Stimulated activated naive B cell treated with anti-CD40 and anti-IgM and Interleukin-4, amounts not matched to agents 10 μg/mL and 1 μg/mL and 100 μg/mL, for 72 hours (primary cell): ENCODE measurements around the gene KRAS.
"Not testable (repeated sequence)": the region's sequence is repeated elsewhere in the genome, so short reads cannot be mapped to it uniquely, and the experiment has no call there.

Experiments
- ATAC-seq, 2 donors: fragments of 150-1000 bp; cut with Tn5 transposase; replicated peaks; 2 replicates each; pipeline ENCODE4 v1.10.0; 2021; ENCODE audit warnings: moderate library complexity in 1 of 2
- DNase-seq: peaks from one replicate; pipeline ENCODE4 v3.0.0; 2021
- H3K27ac Mint-ChIP-seq: one replicate; pipeline ENCODE4 v1.8.0; 2022; ENCODE audit warnings: mild to moderate bottlenecking, mixed read lengths
- H3K27me3 Mint-ChIP-seq, 2 donors: one replicate each; pipeline ENCODE4 v1.8.0; 2022; ENCODE audit warnings: mixed read lengths in 2 of 2
- H3K36me3 Mint-ChIP-seq, 2 donors: one replicate each; pipeline ENCODE4 v1.8.0; 2022; ENCODE audit warnings: mixed read lengths in 2 of 2, mild to moderate bottlenecking in 1 of 2
- H3K4me1 Mint-ChIP-seq, 2 donors: one replicate each; pipeline ENCODE4 v1.8.0; 2022; ENCODE audit warnings: mixed read lengths in 2 of 2, mild to moderate bottlenecking in 1 of 2
- H3K4me3 Mint-ChIP-seq, 2 donors: one replicate each; pipeline ENCODE4 v1.8.0; 2022; ENCODE audit warnings: mild to moderate bottlenecking in 2 of 2, mixed read lengths in 2 of 2, moderate library complexity in 1 of 2
- H3K9me3 Mint-ChIP-seq, 2 donors: one replicate each; pipeline ENCODE4 v1.8.0; 2022; ENCODE audit warnings: mixed read lengths in 2 of 2, mild to moderate bottlenecking in 1 of 2

Gene KRAS

GRCh38 chr12:25250744-25251730 lies at the start of gene KRAS:
Gene KRAS (minus strand): TSS chr12:25250929.
- Mint-ChIP-seq H3K4me3 (peak within 1 kb of the TSS; percentile 87 to 94), H3K27ac (peak within 1 kb of the TSS; percentile 95), H3K27me3 (no peaks in the 10 kb centered on the region), H3K36me3 (peaks cover 19 to 20% of the 10 kb centered on the region in 2 donors), H3K9me3 (peaks cover 4% of the 10 kb centered on the region in 2 donors), H3K4me1 (peaks cover 24 to 62% of the 10 kb centered on the region in 2 donors)
- DNase-seq (peak; percentile 91), ATAC-seq (peak; percentile 80 to 81)

- DNase-seq (no peak), ATAC-seq (no peak)
- Mint-ChIP-seq H3K27ac (no peak overlapping the region), H3K27me3 (peaks cover 0 to 7% of the 10 kb centered on the region in 2 donors), H3K4me3 (no peak overlapping the region), H3K9me3 (peaks cover 0 to 4% of the 10 kb centered on the region in 2 donors), H3K36me3 (peaks cover 3 to 5% of the 10 kb centered on the region in 2 donors), H3K4me1 (peaks cover 20 to 21% of the 10 kb centered on the region in 2 donors)
These were observed 45.7 kb upstream of the KRAS start for GRCh38 chr12:25296381-25296780.

GRCh38 chr12:25295361-25295760 lies 44.6 kb upstream of the KRAS start:
- Mint-ChIP-seq H3K9me3 (peaks cover 0 to 4% of the 10 kb centered on the region in 2 donors), H3K27me3 (peaks cover 0 to 3% of the 10 kb centered on the region in 2 donors), H3K27ac (no peak overlapping the region), H3K4me3 (no peak overlapping the region), H3K4me1 (peaks cover 20 to 21% of the 10 kb centered on the region in 2 donors), H3K36me3 (peaks cover 3 to 5% of the 10 kb centered on the region in 2 donors)
- ATAC-seq, result no peak
- DNase-seq, result no peak

- Mint-ChIP-seq H3K4me3 (no peak overlapping the region), H3K36me3 (peaks cover 5 to 6% of the 10 kb centered on the region in 2 donors), H3K27me3 (peaks cover 0 to 3% of the 10 kb centered on the region in 2 donors), H3K4me1 (peaks cover 20 to 21% of the 10 kb centered on the region in 2 donors), H3K9me3 (peaks cover 2 to 4% of the 10 kb centered on the region in 2 donors), H3K27ac (no peak overlapping the region)
- peak; percentile 77 to 79 for ATAC-seq
- no peak for DNase-seq
These were observed 42.9 kb upstream of the KRAS start for GRCh38 chr12:25293653-25294052.

- peak; percentile 88 to 91 for ATAC-seq
- peak overlapping the region; percentile 82 for H3K27ac Mint-ChIP-seq
- H3K4me3 Mint-ChIP-seq, result peak overlapping the region; percentile 0 to 66
- peaks cover 18 to 21% of the 10 kb centered on the region in 2 donors for H3K4me1 Mint-ChIP-seq
- peak; percentile 45 for DNase-seq
- H3K36me3 Mint-ChIP-seq, H3K27me3 Mint-ChIP-seq, H3K9me3 Mint-ChIP-seq: not testable (repeated sequence)
These were observed 42.1 kb upstream of the KRAS start for GRCh38 chr12:25292810-25293221.

GRCh38 chr12:25287610-25288009 lies 36.9 kb upstream of the KRAS start:
- Mint-ChIP-seq H3K4me3 (no peak overlapping the region), H3K9me3 (peaks cover 4 to 5% of the 10 kb centered on the region in 2 donors), H3K4me1 (peaks cover 7 to 16% of the 10 kb centered on the region in 2 donors), H3K27me3 (no peaks in the 10 kb centered on the region), H3K36me3 (peaks cover 2 to 4% of the 10 kb centered on the region in 2 donors), H3K27ac (no peak overlapping the region)
- DNase-seq, result no peak
- ATAC-seq, result no peak

- H3K4me1 Mint-ChIP-seq, result peaks cover 3 to 10% of the 10 kb centered on the region in 2 donors
- no peaks in the 10 kb centered on the region for H3K27me3 Mint-ChIP-seq
- DNase-seq (no peak), ATAC-seq (no peak)
- H3K4me3 Mint-ChIP-seq, result no peak overlapping the region
- peaks cover 0 to 4% of the 10 kb centered on the region in 2 donors for H3K36me3 Mint-ChIP-seq
- H3K27ac Mint-ChIP-seq, result no peak overlapping the region
- H3K9me3 Mint-ChIP-seq, result peaks cover 3 to 4% of the 10 kb centered on the region in 2 donors
These were observed 36.1 kb upstream of the KRAS start for GRCh38 chr12:25286837-25287236.

GRCh38 chr12:25284024-25284423 lies 33.3 kb upstream of the KRAS start:
- H3K4me3 Mint-ChIP-seq, result no peak overlapping the region
- H3K36me3 Mint-ChIP-seq, result no peaks in the 10 kb centered on the region
- DNase-seq (no peak), ATAC-seq (no peak)
- H3K4me1 Mint-ChIP-seq, result peaks cover 5 to 10% of the 10 kb centered on the region in 2 donors
- H3K27me3 Mint-ChIP-seq, result no peaks in the 10 kb centered on the region
- peaks cover 0 to 3% of the 10 kb centered on the region in 2 donors for H3K9me3 Mint-ChIP-seq
- H3K27ac Mint-ChIP-seq, result no peak overlapping the region

GRCh38 chr12:25283006-25283405 lies 32.3 kb upstream of the KRAS start:
- Mint-ChIP-seq H3K36me3 (no peaks in the 10 kb centered on the region), H3K4me3 (no peak overlapping the region), H3K27me3 (no peaks in the 10 kb centered on the region), H3K4me1 (peaks cover 5 to 10% of the 10 kb centered on the region in 2 donors), H3K27ac (no peak overlapping the region), H3K9me3 (peaks cover 0 to 3% of the 10 kb centered on the region in 2 donors)
- no peak for DNase-seq
- no peak for ATAC-seq

GRCh38 chr12:25280082-25280481 lies 29.4 kb upstream of the KRAS start:
- DNase-seq (no peak), ATAC-seq (no peak)
- Mint-ChIP-seq H3K4me3 (no peak overlapping the region), H3K4me1 (peaks cover 8 to 12% of the 10 kb centered on the region in 2 donors), H3K9me3 (peaks cover 0 to 1% of the 10 kb centered on the region in 2 donors), H3K36me3 (no peaks in the 10 kb centered on the region), H3K27me3 (no peaks in the 10 kb centered on the region), H3K27ac (no peak overlapping the region)

- no peak overlapping the region for H3K27ac Mint-ChIP-seq
- H3K9me3 Mint-ChIP-seq, result peaks cover 0 to 1% of the 10 kb centered on the region in 2 donors
- DNase-seq (no peak), ATAC-seq (no peak)
- peaks cover 11% of the 10 kb centered on the region in 2 donors for H3K4me1 Mint-ChIP-seq
- no peaks in the 10 kb centered on the region for H3K36me3 Mint-ChIP-seq
- H3K27me3 Mint-ChIP-seq, result no peaks in the 10 kb centered on the region
- no peak overlapping the region for H3K4me3 Mint-ChIP-seq
These were observed 27.5 kb upstream of the KRAS start for GRCh38 chr12:25278269-25278668.

- Mint-ChIP-seq H3K27ac (peak overlapping the region; percentile 0), H3K4me3 (no peak overlapping the region), H3K36me3 (no peaks in the 10 kb centered on the region), H3K4me1 (peaks cover 14% of the 10 kb centered on the region in 2 donors), H3K9me3 (peaks cover 0 to 1% of the 10 kb centered on the region in 2 donors), H3K27me3 (no peaks in the 10 kb centered on the region)
- ATAC-seq, result peak; percentile 50 to 60
- no peak for DNase-seq
These were observed 25.6 kb upstream of the KRAS start for GRCh38 chr12:25276199-25276937.

GRCh38 chr12:25271486-25272098 lies 20.9 kb upstream of the KRAS start:
- H3K4me1 Mint-ChIP-seq, result peaks cover 28 to 37% of the 10 kb centered on the region in 2 donors
- peak; percentile 54 to 56 for ATAC-seq
- DNase-seq, result peak; percentile 25
- peak overlapping the region; percentile 42 for H3K27ac Mint-ChIP-seq
- H3K4me3 Mint-ChIP-seq, result no peak overlapping the region
- H3K27me3 Mint-ChIP-seq, result no peaks in the 10 kb centered on the region
- H3K36me3 Mint-ChIP-seq, result no peaks in the 10 kb centered on the region
- H3K9me3 Mint-ChIP-seq, result no peaks in the 10 kb centered on the region

- Mint-ChIP-seq H3K9me3 (no peaks in the 10 kb centered on the region), H3K4me3 (peak overlapping the region; percentile 47 to 55), H3K27me3 (no peaks in the 10 kb centered on the region), H3K36me3 (no peaks in the 10 kb centered on the region), H3K27ac (peak overlapping the region; percentile 87), H3K4me1 (peaks cover 25 to 31% of the 10 kb centered on the region in 2 donors)
- DNase-seq, result peak; percentile 56
- peak; percentile 93 to 96 for ATAC-seq
These were observed 19.0 kb upstream of the KRAS start for GRCh38 chr12:25269701-25270100.
